Neural progenitor cell (in vitro differentiated cells): ENCODE data around the gene THRB.

Source experiments
- CTCF ChIP-seq: fragments of 200-600 bp; sonication (generic); IDR thresholded peaks from 2 replicates; pipeline ENCODE4 v1.5.1; 2017; ENCODE audit warnings: antibody characterized with exemption, mild to moderate bottlenecking
- EZH2 ChIP-seq: fragments of 200-600 bp; sonication (generic); IDR thresholded peaks from 2 replicates; pipeline ENCODE4 v1.6.1; 2017; ENCODE audit warnings: antibody characterized with exemption, mild to moderate bottlenecking, moderate library complexity

GRCh38 chr3:24476871-24477656 lies 17.6 kb downstream of the THRB start:
- TF ChIP-seq CTCF: no peak
- TF ChIP-seq EZH2: no peak
